WI38 (cell line): ENCODE measurements around the gene SLC5A8.

Source experiments
- H3K4me3 ChIP-seq: 2 replicates; pipeline ENCODE4 v1.5.1; 2011; ENCODE audit warnings: low read depth, mild to moderate bottlenecking, control low read depth, low read length
- CTCF ChIP-seq: IDR thresholded peaks from 2 replicates; pipeline ENCODE4 v1.5.1; 2012; ENCODE audit warnings: low read depth, mild to moderate bottlenecking, control low read depth, low read length

The SLC5A8 gene

GRCh38 chr12:101207086-101207780, 2.8 kb downstream of the SLC5A8 start:
- H3K4me3 ChIP-seq = no peak overlapping the region
- TF ChIP-seq CTCF = no peak

GRCh38 chr12:101204602-101205304, 5.3 kb downstream of the SLC5A8 start:
- no peak for TF ChIP-seq CTCF
- no peak overlapping the region for H3K4me3 ChIP-seq

- TF ChIP-seq CTCF = no peak
- no peak overlapping the region for H3K4me3 ChIP-seq
These were observed 9.2 kb downstream of the SLC5A8 start for GRCh38 chr12:101200824-101201223.

GRCh38 chr12:101200145-101200544, 9.9 kb downstream of the SLC5A8 start:
- TF ChIP-seq CTCF = no peak
- H3K4me3 ChIP-seq = no peak overlapping the region

- H3K4me3 ChIP-seq = no peak overlapping the region
- TF ChIP-seq CTCF = no peak
These were observed 23.7 kb downstream of the SLC5A8 start for GRCh38 chr12:101186291-101186690.

- no peak overlapping the region for H3K4me3 ChIP-seq
- TF ChIP-seq CTCF = no peak
These were observed 28.3 kb downstream of the SLC5A8 start for GRCh38 chr12:101181776-101182175.

GRCh38 chr12:101174541-101174940, 35.5 kb downstream of the SLC5A8 start:
- H3K4me3 ChIP-seq = no peak overlapping the region
- no peak for TF ChIP-seq CTCF
